CD14-positive monocyte (primary cell): ENCODE results near the gene DIRAS3. TPM values are rescaled to one million over a fixed set of nuclear protein-coding genes. Genes with fewer than 3 reads are reported as not detected.

Experiments
- DNase-seq, 3 donors: peaks; one replicate each; pipeline ENCODE4 v3.0.0-alpha.2; 2011 to 2022
- H2AFZ ChIP-seq: 2 replicates; pipeline ENCODE4 v1.6.0; 2012; ENCODE audit warnings: mild to moderate bottlenecking, low read depth, low read length, inconsistent platforms; ENCODE audit not compliant: insufficient read depth, poor library complexity, severe bottlenecking
- H3K27ac ChIP-seq, 2 donors: 1 replicate in 1 of 2; 2 replicates in 1 of 2; pipeline ENCODE4 v1.5.1; 2012 to 2013; ENCODE audit warnings: low read length in 2 of 2, control low read depth in 1 of 2, inconsistent platforms in 1 of 2, low read depth in 1 of 2, mild to moderate bottlenecking in 1 of 2
- H3K27me3 ChIP-seq, 2 donors: one replicate each; pipeline versions ENCODE4 v1.6.0 to v1.6.1; 2011 to 2013; ENCODE audit warnings: low read length in 2 of 2; ENCODE audit not compliant: control insufficient read depth in 2 of 2, insufficient read depth in 2 of 2
- H3K36me3 ChIP-seq, 2 donors: replicated peaks in 1 of 2; 1 replicate in 1 of 2; 2 replicates in 1 of 2; pipeline versions ENCODE4 v1.5.1 to v1.6.1; 2012 to 2013; ENCODE audit warnings: low read length in 2 of 2, control low read depth in 1 of 2, inconsistent platforms in 1 of 2, mild to moderate bottlenecking in 1 of 2; ENCODE audit not compliant: insufficient read depth in 2 of 2, control insufficient read depth in 1 of 2
- H3K4me1 ChIP-seq, 2 donors: 1 replicate in 1 of 2; 2 replicates in 1 of 2; pipeline versions ENCODE4 v1.5.1 to v1.6.1; 2012 to 2013; ENCODE audit warnings: low read length in 2 of 2, control low read depth in 1 of 2, inconsistent platforms in 1 of 2, mild to moderate bottlenecking in 1 of 2, moderate library complexity in 1 of 2; ENCODE audit not compliant: insufficient read depth in 2 of 2, control insufficient read depth in 1 of 2
- H3K4me2 ChIP-seq: replicated peaks from 2 replicates; pipeline ENCODE3; 2012; ENCODE audit warnings: low read length, moderate library complexity, mild to moderate bottlenecking; ENCODE audit not compliant: poor library complexity, severe bottlenecking; ENCODE audit errors: extremely low read depth
- H3K4me3 ChIP-seq, 3 experiments: fragments of 200-600 bp in 1 of 3; sonication (generic) in 1 of 3; replicated peaks in 1 of 3; 1 replicate in 2 of 3; 2 replicates in 1 of 3; pipeline ENCODE4 v1.5.1; 2011 to 2013; ENCODE audit warnings: low read length in 3 of 3, mild to moderate bottlenecking in 3 of 3, control low read depth in 2 of 3, low read depth in 2 of 3, inconsistent platforms in 1 of 3, moderate library complexity in 1 of 3
- H3K79me2 ChIP-seq: 2 replicates; pipeline ENCODE4 v1.6.0; 2012; ENCODE audit warnings: mild to moderate bottlenecking, control low read depth, inconsistent platforms, low read length, moderate library complexity; ENCODE audit not compliant: insufficient read depth
- H3K9ac ChIP-seq: 2 replicates; pipeline ENCODE4 v1.6.0; 2017; ENCODE audit warnings: low read length, mild to moderate bottlenecking; ENCODE audit not compliant: insufficient read depth, poor library complexity, severe bottlenecking
- H3K9me3 ChIP-seq, 2 donors: replicated peaks in 1 of 2; 1 replicate in 1 of 2; 2 replicates in 1 of 2; pipeline versions ENCODE4 v1.5.1 to v1.6.1; 2012 to 2013; ENCODE audit warnings: low read length in 2 of 2, control low read depth in 1 of 2; ENCODE audit not compliant: control insufficient read depth in 1 of 2, insufficient read depth in 1 of 2
- H4K20me1 ChIP-seq: 2 replicates; pipeline ENCODE4 v1.6.0; 2012; ENCODE audit warnings: mild to moderate bottlenecking, low read length, control low read depth, moderate library complexity; ENCODE audit not compliant: insufficient read depth
- H3K27ac Mint-ChIP-seq, 7 donors: one replicate each; pipeline ENCODE4 v1.8.0; 2020; ENCODE audit warnings: mild to moderate bottlenecking in 7 of 7, mixed read lengths in 7 of 7, moderate library complexity in 6 of 7, inconsistent platforms in 2 of 7
- H3K27me3 Mint-ChIP-seq, 3 donors: one replicate each; pipeline ENCODE4 v1.8.0; 2021 to 2022; ENCODE audit warnings: low read depth in 3 of 3, mild to moderate bottlenecking in 3 of 3, mixed read lengths in 3 of 3, moderate library complexity in 3 of 3, inconsistent platforms in 1 of 3
- H3K36me3 Mint-ChIP-seq, 2 donors: one replicate each; pipeline ENCODE4 v1.8.0; 2020; ENCODE audit warnings: mixed read lengths in 2 of 2, inconsistent platforms in 1 of 2, mild to moderate bottlenecking in 1 of 2
- H3K4me1 Mint-ChIP-seq: one replicate; pipeline ENCODE4 v1.8.0; 2020; ENCODE audit warnings: mild to moderate bottlenecking, mixed read lengths
- H3K4me3 Mint-ChIP-seq, 2 donors: one replicate each; pipeline ENCODE4 v1.8.0; 2020; ENCODE audit warnings: mild to moderate bottlenecking in 2 of 2, mixed read lengths in 2 of 2, moderate library complexity in 1 of 2
- H3K9me3 Mint-ChIP-seq, 7 donors: one replicate each; pipeline ENCODE4 v1.8.0; 2020 to 2022; ENCODE audit warnings: mixed read lengths in 7 of 7, mild to moderate bottlenecking in 6 of 7, moderate library complexity in 6 of 7, inconsistent platforms in 2 of 7
- CTCF ChIP-seq: fragments of 200-600 bp; IDR thresholded peaks from one replicate; pipeline ENCODE4 v1.8.0; 2022; ENCODE audit warnings: antibody characterized with exemption, mild to moderate bottlenecking
- WGBS: methylation state at CpG from one replicate; pipeline ENCODE4 v1.1.5; 2013; ENCODE audit warnings: missing lambda C conversion rate; ENCODE audit not compliant: insufficient coverage; 5-methylcytosine and 5-hydroxymethylcytosine counted together
- intact Hi-C, 2 donors: fragments of 100-400 bp; cut with micrococcal nuclease; formaldehyde crosslinking; loops; one replicate each; pipeline versions ENCODE4 v1.15.0 to v1.15.1; 2023
- polyA plus RNA-seq, 3 donors: library from polyadenylated mRNA; depleted of rRNA in 1 of 3; unstranded in 2 of 3; stranded (reverse) in 1 of 3; fragments of 300-500 nt in 2 of 3; fragments of >200 nt in 1 of 3; fragmentation: Illumina TruSeq in 2 of 3; gene quantifications; 1 replicate in 2 of 3; 2 replicates in 1 of 3; pipeline ENCODE4 v1.2.3, GENCODE V29; 2012 to 2021

DIRAS3 gene
- polyA plus RNA-seq, 3 donors: 0.12 TPM; not detected in 2

- no peak overlapping the region for H2AFZ ChIP-seq
- Mint-ChIP-seq H3K36me3 (no peaks in the 10 kb centered on the region), H3K4me3 (no peak overlapping the region), H3K9me3 (peaks cover 4 to 15% (median 9%) of the 10 kb centered on the region in 7 donors), H3K4me1 (no peaks in the 10 kb centered on the region), H3K27me3 (peaks cover 0 to 1% (median 0%) of the 10 kb centered on the region in 3 donors), H3K27ac (no peak overlapping the region)
- no peaks in the 10 kb centered on the region for H3K79me2 ChIP-seq
- no peak for TF ChIP-seq CTCF
- H3K36me3 ChIP-seq: no peaks in the 10 kb centered on the region
- no peaks in the 10 kb centered on the region for H3K4me1 ChIP-seq
- H3K4me3 ChIP-seq: no peak overlapping the region
- no peak overlapping the region for H3K9ac ChIP-seq
- H3K4me2 ChIP-seq: no peak overlapping the region
- no peaks in the 10 kb centered on the region for H3K27me3 ChIP-seq
- H3K9me3 ChIP-seq: peaks cover 5 to 6% of the 10 kb centered on the region in 2 donors
- no peaks in the 10 kb centered on the region for H4K20me1 ChIP-seq
- DNase-seq: no peak
- intact Hi-C loops: no loop called here
- WGBS: no CpG with 5 or more reads among the region's 2 CpGs
- H3K27ac ChIP-seq: no peak overlapping the region
Observed at GRCh38 chr1:68036946-68037345, 13.5 kb downstream of the DIRAS3 start.

GRCh38 chr1:68029444-68029843 lies 21.0 kb downstream of the DIRAS3 start:
- no peaks in the 10 kb centered on the region for H3K79me2 ChIP-seq
- no peaks in the 10 kb centered on the region for H3K4me1 ChIP-seq
- H2AFZ ChIP-seq: no peak overlapping the region
- no peak overlapping the region for H3K4me2 ChIP-seq
- TF ChIP-seq CTCF: no peak
- Mint-ChIP-seq H3K27ac (no peak overlapping the region), H3K27me3 (peaks cover 0 to 2% (median 1%) of the 10 kb centered on the region in 3 donors), H3K9me3 (peaks cover 0 to 4% (median 0%) of the 10 kb centered on the region in 7 donors), H3K4me3 (no peak overlapping the region), H3K36me3 (no peaks in the 10 kb centered on the region), H3K4me1 (no peaks in the 10 kb centered on the region)
- no peak for DNase-seq
- no peaks in the 10 kb centered on the region for H3K9me3 ChIP-seq
- no peaks in the 10 kb centered on the region for H3K36me3 ChIP-seq
- H3K9ac ChIP-seq: no peak overlapping the region
- intact Hi-C loops: no loop called here
- no peak overlapping the region for H3K4me3 ChIP-seq
- no peaks in the 10 kb centered on the region for H4K20me1 ChIP-seq
- no peak overlapping the region for H3K27ac ChIP-seq
- H3K27me3 ChIP-seq: no peaks in the 10 kb centered on the region
- no CpG with 5 or more reads among the region's 4 CpGs for WGBS
